Trophoblast cell (in vitro differentiated cells and primary cell): ENCODE data around the gene TSPAN5.

Experiments
- DNase-seq, 2 donors: peaks; one replicate each; pipeline ENCODE4 v3.0.0-alpha.2; 2016
- H2AFZ ChIP-seq: 2 replicates; pipeline ENCODE4 v1.6.1; 2013; ENCODE audit warnings: low read length, moderate library complexity, mild to moderate bottlenecking; ENCODE audit not compliant: insufficient read depth, poor library complexity
- H2AK5ac ChIP-seq: 2 replicates; pipeline ENCODE4 v1.6.1; 2013; ENCODE audit warnings: mild to moderate bottlenecking, low read length
- H2BK120ac ChIP-seq: 2 replicates; pipeline ENCODE4 v1.6.1; 2013; ENCODE audit warnings: low read length, mild to moderate bottlenecking, moderate library complexity; ENCODE audit not compliant: insufficient read depth, poor library complexity
- H2BK12ac ChIP-seq: 2 replicates; pipeline ENCODE4 v1.6.1; 2013; ENCODE audit warnings: mild to moderate bottlenecking, low read length, moderate library complexity
- H2BK5ac ChIP-seq: 2 replicates; pipeline ENCODE4 v1.6.1; 2013; ENCODE audit warnings: low read length, low read depth, moderate library complexity, mild to moderate bottlenecking; ENCODE audit not compliant: poor library complexity
- H3K14ac ChIP-seq: 2 replicates; pipeline ENCODE4 v1.6.1; 2013; ENCODE audit warnings: mild to moderate bottlenecking, low read length
- H3K18ac ChIP-seq: 2 replicates; pipeline ENCODE4 v1.6.1; 2013; ENCODE audit warnings: mild to moderate bottlenecking, low read length
- H3K23ac ChIP-seq: 2 replicates; pipeline ENCODE4 v1.6.1; 2013; ENCODE audit warnings: low read length
- H3K27ac ChIP-seq: 2 replicates; pipeline ENCODE4 v1.5.1; 2013; ENCODE audit warnings: low read depth, mild to moderate bottlenecking, inconsistent platforms, low read length, moderate library complexity
- H3K27me3 ChIP-seq: 2 replicates; pipeline ENCODE4 v1.6.1; 2013; ENCODE audit warnings: inconsistent platforms, mild to moderate bottlenecking, low read length, moderate library complexity; ENCODE audit not compliant: insufficient read depth
- H3K36me3 ChIP-seq, 2 experiments: 1 replicate in 1 of 2; 2 replicates in 1 of 2; pipeline ENCODE4 v1.6.1; 2013; ENCODE audit warnings: low read length in 2 of 2, mild to moderate bottlenecking in 2 of 2, moderate library complexity in 1 of 2; ENCODE audit not compliant: insufficient read depth in 2 of 2, control insufficient read depth in 1 of 2
- H3K4ac ChIP-seq: 2 replicates; pipeline ENCODE4 v1.6.1; 2013; ENCODE audit warnings: low read depth, mild to moderate bottlenecking, low read length, moderate library complexity
- H3K4me1 ChIP-seq, 2 experiments: 1 replicate in 1 of 2; 2 replicates in 1 of 2; pipeline ENCODE4 v1.6.1; 2013; ENCODE audit warnings: low read length in 2 of 2, mild to moderate bottlenecking in 2 of 2, moderate library complexity in 1 of 2; ENCODE audit not compliant: insufficient read depth in 2 of 2, control insufficient read depth in 1 of 2
- H3K4me2 ChIP-seq: 2 replicates; pipeline ENCODE4 v1.6.1; 2013; ENCODE audit warnings: inconsistent platforms, mild to moderate bottlenecking, low read length, moderate library complexity
- H3K4me3 ChIP-seq: 2 replicates; pipeline ENCODE4 v1.5.1; 2013; ENCODE audit warnings: mild to moderate bottlenecking, low read depth, low read length, inconsistent platforms
- H3K79me1 ChIP-seq: one replicate; pipeline ENCODE4 v1.6.1; 2013; ENCODE audit warnings: low read length
- H3K79me2 ChIP-seq: 2 replicates; pipeline ENCODE4 v1.6.1; 2013; ENCODE audit warnings: low read length, mild to moderate bottlenecking; ENCODE audit not compliant: control insufficient read depth, insufficient read depth, poor library complexity
- H3K9ac ChIP-seq: 2 replicates; pipeline ENCODE4 v1.6.1; 2013; ENCODE audit warnings: mild to moderate bottlenecking, low read length
- H3K9me3 ChIP-seq: 2 replicates; pipeline ENCODE4 v1.6.1; 2013; ENCODE audit warnings: low read depth, mild to moderate bottlenecking, control low read depth, inconsistent platforms, low read length; ENCODE audit not compliant: insufficient read depth
- H4K12ac ChIP-seq: 2 replicates; pipeline ENCODE4 v1.6.1; 2013; ENCODE audit warnings: low read depth, mild to moderate bottlenecking, low read length, moderate library complexity
- H4K8ac ChIP-seq: 2 replicates; pipeline ENCODE4 v1.6.1; 2013; ENCODE audit warnings: low read depth, mild to moderate bottlenecking, low read length, moderate library complexity
- H4K91ac ChIP-seq: one replicate; pipeline ENCODE4 v1.6.1; 2013; ENCODE audit warnings: low read depth, mild to moderate bottlenecking, low read length, moderate library complexity
- WGBS: extraction: QIAGEN DNeasy Blood & Tissue Kit; methylation state at CpG from one replicate; pipeline ENCODE4 v1.1.7; 2013; ENCODE audit warnings: missing lambda C conversion rate; ENCODE audit not compliant: insufficient read length, insufficient coverage; ENCODE audit errors: extremely low coverage; 5-methylcytosine and 5-hydroxymethylcytosine counted together

Gene TSPAN5

GRCh38 chr4:98452091-98452490, 206.3 kb downstream of the TSPAN5 start:
- no peak overlapping the region for H3K14ac ChIP-seq
- no peak overlapping the region for H3K4me3 ChIP-seq
- H3K79me2 ChIP-seq, result no peaks in the 10 kb centered on the region
- H3K27me3 ChIP-seq, result no peaks in the 10 kb centered on the region
- H2AK5ac ChIP-seq, result no peak overlapping the region
- H3K4me1 ChIP-seq, result no peaks in the 10 kb centered on the region
- no peaks in the 10 kb centered on the region for H3K36me3 ChIP-seq
- H4K8ac ChIP-seq, result no peak overlapping the region
- no peak for DNase-seq
- no peak overlapping the region for H3K18ac ChIP-seq
- H3K9me3 ChIP-seq, result no peaks in the 10 kb centered on the region
- no peak overlapping the region for H3K27ac ChIP-seq
- no CpG with 5 or more reads among the region's 3 CpGs for WGBS
- no peak overlapping the region for H2BK5ac ChIP-seq
- H2BK12ac ChIP-seq, result no peak overlapping the region
- H4K12ac ChIP-seq, result no peak overlapping the region
- H3K79me1 ChIP-seq, result no peaks in the 10 kb centered on the region
- no peak overlapping the region for H4K91ac ChIP-seq
- no peak overlapping the region for H3K4ac ChIP-seq
- H2AFZ ChIP-seq, result no peak overlapping the region
- H2BK120ac ChIP-seq, result no peak overlapping the region
- no peak overlapping the region for H3K23ac ChIP-seq
- no peak overlapping the region for H3K4me2 ChIP-seq
- no peak overlapping the region for H3K9ac ChIP-seq

GRCh38 chr4:98448908-98449307, 209.5 kb downstream of the TSPAN5 start:
- no peak for DNase-seq
- Histone ChIP-seq H4K8ac (no peak overlapping the region), H3K4ac (no peak overlapping the region), H3K79me1 (no peaks in the 10 kb centered on the region), H3K23ac (no peak overlapping the region), H2BK120ac (no peak overlapping the region), H2AK5ac (no peak overlapping the region), H3K4me3 (no peak overlapping the region), H2BK5ac (no peak overlapping the region), H3K4me2 (no peak overlapping the region), H3K18ac (no peak overlapping the region), H3K9ac (no peak overlapping the region), H3K27ac (no peak overlapping the region), H3K79me2 (no peaks in the 10 kb centered on the region), H3K9me3 (no peaks in the 10 kb centered on the region), H2BK12ac (no peak overlapping the region), H2AFZ (no peak overlapping the region), H3K27me3 (no peaks in the 10 kb centered on the region), H4K12ac (no peak overlapping the region), H3K36me3 (no peaks in the 10 kb centered on the region), H3K4me1 (no peaks in the 10 kb centered on the region), H4K91ac (no peak overlapping the region), H3K14ac (no peak overlapping the region)

- Histone ChIP-seq H2AK5ac (no peak overlapping the region), H3K79me1 (no peaks in the 10 kb centered on the region), H3K4me2 (no peak overlapping the region), H3K23ac (no peak overlapping the region), H3K4me3 (no peak overlapping the region), H3K27ac (no peak overlapping the region), H3K18ac (no peak overlapping the region), H2BK12ac (no peak overlapping the region), H3K14ac (no peak overlapping the region), H3K79me2 (no peaks in the 10 kb centered on the region), H3K27me3 (no peaks in the 10 kb centered on the region), H4K8ac (no peak overlapping the region), H2BK5ac (no peak overlapping the region), H3K36me3 (peaks cover 0 to 2% of the 10 kb centered on the region in 2 experiments), H3K9me3 (no peaks in the 10 kb centered on the region), H4K91ac (no peak overlapping the region), H4K12ac (no peak overlapping the region), H2BK120ac (no peak overlapping the region), H3K4ac (no peak overlapping the region), H3K9ac (no peak overlapping the region), H3K4me1 (no peaks in the 10 kb centered on the region), H2AFZ (no peak overlapping the region)
- WGBS, result no CpG with 5 or more reads among the region's 5 CpGs
- no peak for DNase-seq
Observed at GRCh38 chr4:98447648-98448047, 210.8 kb downstream of the TSPAN5 start.

- Histone ChIP-seq H4K12ac (no peak overlapping the region), H2BK5ac (no peak overlapping the region), H3K4me3 (no peak overlapping the region), H3K23ac (no peak overlapping the region), H2AFZ (no peak overlapping the region), H4K8ac (no peak overlapping the region), H3K4ac (no peak overlapping the region), H3K79me2 (no peaks in the 10 kb centered on the region), H3K79me1 (no peaks in the 10 kb centered on the region), H3K27ac (no peak overlapping the region), H4K91ac (no peak overlapping the region), H3K4me1 (no peaks in the 10 kb centered on the region), H2BK12ac (no peak overlapping the region), H3K4me2 (no peak overlapping the region), H3K9ac (no peak overlapping the region), H3K9me3 (no peaks in the 10 kb centered on the region), H3K36me3 (peaks cover 0 to 3% of the 10 kb centered on the region in 2 experiments), H3K18ac (no peak overlapping the region), H3K27me3 (no peaks in the 10 kb centered on the region), H2BK120ac (no peak overlapping the region), H3K14ac (no peak overlapping the region), H2AK5ac (no peak overlapping the region)
- no CpG with 5 or more reads among the region's 10 CpGs for WGBS
- DNase-seq, result no peak
Observed at GRCh38 chr4:98446499-98447375, 211.7 kb downstream of the TSPAN5 start.
